Smooth muscle cell (in vitro differentiated cells): ENCODE measurements around the gene GSG1L. TPM values are rescaled to one million over a fixed set of nuclear protein-coding genes. Genes with fewer than 3 reads are reported as not detected.

Experiments
- DNase-seq: peaks from one replicate; lab custom pipeline; 2025; ENCODE audit not compliant: unreplicated experiment; lab: John Stamatoyannopoulos, UW
- H2AFZ ChIP-seq: fragments of 200-600 bp; sonication (generic); 2 replicates; pipeline ENCODE4 v1.6.0; 2016; ENCODE audit warnings: antibody characterized with exemption, low read depth, mild to moderate bottlenecking
- H3F3A ChIP-seq: fragments of 200-600 bp; sonication (generic); 2 replicates; pipeline ENCODE4 v1.6.0; 2017; ENCODE audit warnings: antibody characterized with exemption, low read depth
- H3K27ac ChIP-seq: fragments of 200-600 bp; sonication (generic); 2 replicates; pipeline ENCODE4 v1.5.1; 2016; ENCODE audit warnings: low read depth, mild to moderate bottlenecking
- H3K27me3 ChIP-seq: fragments of 200-600 bp; sonication (generic); 2 replicates; pipeline ENCODE4 v1.6.1; 2016; ENCODE audit warnings: low read depth, mild to moderate bottlenecking
- H3K36me3 ChIP-seq: fragments of 200-600 bp; sonication (generic); 2 replicates; pipeline ENCODE4 v1.5.1; 2016; ENCODE audit warnings: low read depth
- H3K4me1 ChIP-seq: fragments of 200-600 bp; sonication (generic); 2 replicates; pipeline ENCODE4 v1.5.1; 2016; ENCODE audit warnings: low read depth
- H3K4me2 ChIP-seq: fragments of 200-600 bp; sonication (generic); 2 replicates; pipeline ENCODE4 v1.6.0; 2016; ENCODE audit warnings: mild to moderate bottlenecking
- H3K4me3 ChIP-seq: fragments of 200-600 bp; sonication (generic); 2 replicates; pipeline ENCODE4 v1.5.1; 2016; ENCODE audit warnings: mild to moderate bottlenecking
- H3K79me2 ChIP-seq: fragments of 200-600 bp; sonication (generic); 2 replicates; pipeline ENCODE4 v1.6.0; 2016; ENCODE audit warnings: low read depth, mild to moderate bottlenecking
- H3K9ac ChIP-seq: fragments of 200-600 bp; sonication (generic); 2 replicates; pipeline ENCODE4 v1.6.0; 2016; ENCODE audit warnings: low read depth
- H3K9me3 ChIP-seq: fragments of 200-600 bp; sonication (generic); replicated peaks from 2 replicates; pipeline ENCODE4 v1.5.1; 2016; ENCODE audit warnings: low read depth
- H4K20me1 ChIP-seq: fragments of 200-600 bp; sonication (generic); 2 replicates; pipeline ENCODE4 v1.6.0; 2016; ENCODE audit warnings: low read depth
- CTCF ChIP-seq: fragments of 200-600 bp; sonication (generic); IDR thresholded peaks from 2 replicates; pipeline ENCODE4 v1.5.1; 2017; ENCODE audit warnings: borderline replicate concordance, mild to moderate bottlenecking, antibody characterized with exemption; ENCODE audit not compliant: insufficient read depth, poor library complexity, severe bottlenecking
- WGBS: methylation state at CpG from one replicate; pipeline ENCODE4 v1.1.7; 2016; ENCODE audit warnings: low lambda C conversion rate; 5-methylcytosine and 5-hydroxymethylcytosine counted together
- polyA plus RNA-seq: library from polyadenylated mRNA; unstranded; fragments of >200 nt; fragmentation: Nextera tagmentation; extraction: Ambion mirVana; gene quantifications from 2 replicates; pipeline ENCODE4 v1.2.1, GENCODE V29; 2016
- total RNA-seq: library from RNA; depleted of rRNA; stranded (reverse); fragments of >200 nt; gene quantifications from 2 replicates; pipeline ENCODE4 v1.2.3, GENCODE V29; 2014

The GSG1L gene
- total and polyA plus RNA-seq, 2 experiments from 2014 or later, result 0.31 TPM; not detected in 1

- no peak overlapping the region for H3K4me3 ChIP-seq
- H4K20me1 ChIP-seq, result peaks cover 17% of the 10 kb centered on the region
- H3K9me3 ChIP-seq, result no peaks in the 10 kb centered on the region
- no peaks in the 10 kb centered on the region for H3K27me3 ChIP-seq
- 75% methylated on average over 5 of the region's 5 CpGs for WGBS
- H2AFZ ChIP-seq, result no peak overlapping the region
- no peak overlapping the region for H3K4me2 ChIP-seq
- no peaks in the 10 kb centered on the region for H3K36me3 ChIP-seq
- TF ChIP-seq CTCF, result no peak
- H3K79me2 ChIP-seq, result no peaks in the 10 kb centered on the region
- H3K4me1 ChIP-seq, result peaks cover 5% of the 10 kb centered on the region
- no peaks in the 10 kb centered on the region for H3F3A ChIP-seq
- H3K9ac ChIP-seq, result no peak overlapping the region
- H3K27ac ChIP-seq, result peak overlapping the region; percentile 17
- DNase-seq, result no peak
These were observed 29.8 kb upstream of the GSG1L start for GRCh38 chr16:28093385-28093725.

- Histone ChIP-seq H3K4me2 (no peak overlapping the region), H3F3A (no peaks in the 10 kb centered on the region), H4K20me1 (peaks cover 16% of the 10 kb centered on the region), H3K9ac (no peak overlapping the region), H3K4me3 (no peak overlapping the region), H3K79me2 (no peaks in the 10 kb centered on the region), H3K9me3 (no peaks in the 10 kb centered on the region), H3K4me1 (peaks cover 5% of the 10 kb centered on the region), H2AFZ (no peak overlapping the region), H3K27me3 (no peaks in the 10 kb centered on the region), H3K36me3 (no peaks in the 10 kb centered on the region), H3K27ac (peak overlapping the region; percentile 17)
- TF ChIP-seq CTCF, result no peak
- DNase-seq, result no peak
- 49% methylated on average over 17 of the region's 17 CpGs for WGBS
These were observed 29.3 kb upstream of the GSG1L start for GRCh38 chr16:28092721-28093384.

GRCh38 chr16:28091656-28092055 is 28.1 kb upstream of the GSG1L start:
- no peak for DNase-seq
- TF ChIP-seq CTCF, result no peak
- Histone ChIP-seq H3K9me3 (no peaks in the 10 kb centered on the region), H3K4me2 (no peak overlapping the region), H3K9ac (no peak overlapping the region), H3K27me3 (no peaks in the 10 kb centered on the region), H3K4me1 (peaks cover 5% of the 10 kb centered on the region), H2AFZ (no peak overlapping the region), H3K36me3 (no peaks in the 10 kb centered on the region), H3F3A (no peaks in the 10 kb centered on the region), H3K27ac (peak overlapping the region; percentile 44), H4K20me1 (peaks cover 16% of the 10 kb centered on the region), H3K79me2 (no peaks in the 10 kb centered on the region), H3K4me3 (no peak overlapping the region)
- 86% methylated on average over 12 of the region's 12 CpGs for WGBS
